Jurkat, Clone E6-1 (cell line): ENCODE data around the gene DYNLL2.
"Not testable (repeated sequence)": the region's sequence is repeated elsewhere in the genome, so short reads cannot be mapped to it uniquely, and the experiment has no call there.

Experiments used
- DNase-seq: peaks from one replicate; pipeline ENCODE4 v3.0.0-alpha.2; 2011; ENCODE audit warnings: low read depth, low spot score
- H3K4me3 ChIP-seq: 2 replicates; pipeline ENCODE4 v1.5.1; 2011; ENCODE audit warnings: mild to moderate bottlenecking, low read length, control low read depth, moderate library complexity

DYNLL2 gene

GRCh38 chr17:58094118-58094517 lies 10.9 kb downstream of the DYNLL2 start:
- no peak overlapping the region for H3K4me3 ChIP-seq
- no peak for DNase-seq

- no peak for DNase-seq
Observed at GRCh38 chr17:58096892-58097291, 13.7 kb downstream of the DYNLL2 start.

GRCh38 chr17:58097384-58098088 lies 14.3 kb downstream of the DYNLL2 start:
- no peak overlapping the region for H3K4me3 ChIP-seq

More at GRCh38 chr17:58096892-58097291, 13.7 kb downstream of the DYNLL2 start:
- no peak overlapping the region for H3K4me3 ChIP-seq

GRCh38 chr17:58100506-58100905 lies 17.3 kb downstream of the DYNLL2 start:
- H3K4me3 ChIP-seq: no peak overlapping the region
- DNase-seq: no peak

More at GRCh38 chr17:58097384-58098088, 14.3 kb downstream of the DYNLL2 start:
- no peak for DNase-seq

GRCh38 chr17:58101898-58102297 lies 18.7 kb downstream of the DYNLL2 start:
- DNase-seq, H3K4me3 ChIP-seq: not testable (repeated sequence)

GRCh38 chr17:58105093-58105492 lies 21.9 kb downstream of the DYNLL2 start:
- no peak for DNase-seq
- H3K4me3 ChIP-seq: no peak overlapping the region

- H3K4me3 ChIP-seq: no peak overlapping the region
- no peak for DNase-seq
Observed at GRCh38 chr17:58107306-58107705, 24.1 kb downstream of the DYNLL2 start.

- no peak for DNase-seq
- H3K4me3 ChIP-seq: no peak overlapping the region
Observed at GRCh38 chr17:58109197-58109596, 26.0 kb downstream of the DYNLL2 start.

GRCh38 chr17:58110012-58110411 lies 26.8 kb downstream of the DYNLL2 start:
- no peak overlapping the region for H3K4me3 ChIP-seq
- DNase-seq: no peak

- DNase-seq: no peak
- H3K4me3 ChIP-seq: no peak overlapping the region
Observed at GRCh38 chr17:58111676-58112075, 28.5 kb downstream of the DYNLL2 start.

GRCh38 chr17:58112970-58113631 lies 29.9 kb downstream of the DYNLL2 start:
- H3K4me3 ChIP-seq: no peak overlapping the region
- DNase-seq: peak; percentile 71

- no peak for DNase-seq
Observed at GRCh38 chr17:58113947-58114346, 30.7 kb downstream of the DYNLL2 start.

GRCh38 chr17:58117382-58117781 lies 34.2 kb downstream of the DYNLL2 start:
- DNase-seq: no peak

More at GRCh38 chr17:58113947-58114346, 30.7 kb downstream of the DYNLL2 start:
- H3K4me3 ChIP-seq: no peak overlapping the region

GRCh38 chr17:58119491-58119890 lies 36.3 kb downstream of the DYNLL2 start:
- no peak overlapping the region for H3K4me3 ChIP-seq
- DNase-seq: no peak

More at GRCh38 chr17:58117382-58117781, 34.2 kb downstream of the DYNLL2 start:
- H3K4me3 ChIP-seq: no peak overlapping the region

- DNase-seq: peak; percentile 77
- no peak overlapping the region for H3K4me3 ChIP-seq
Observed at GRCh38 chr17:58120195-58120822, 37.1 kb downstream of the DYNLL2 start.

- H3K4me3 ChIP-seq: no peak overlapping the region
- peak; percentile 57 for DNase-seq
Observed at GRCh38 chr17:58121925-58122324, 38.7 kb downstream of the DYNLL2 start.

GRCh38 chr17:58127846-58128245 lies 44.6 kb downstream of the DYNLL2 start:
- H3K4me3 ChIP-seq: no peak overlapping the region
- no peak for DNase-seq

GRCh38 chr17:58132697-58133096 lies 49.5 kb downstream of the DYNLL2 start:
- not testable (repeated sequence) for H3K4me3 ChIP-seq

GRCh38 chr17:58136669-58137279 lies 53.6 kb downstream of the DYNLL2 start:
- no peak overlapping the region for H3K4me3 ChIP-seq
- no peak for DNase-seq

More at GRCh38 chr17:58132697-58133096, 49.5 kb downstream of the DYNLL2 start:
- DNase-seq: not testable (repeated sequence)

- no peak overlapping the region for H3K4me3 ChIP-seq
- no peak for DNase-seq
Observed at GRCh38 chr17:58141505-58141904, 58.3 kb downstream of the DYNLL2 start.
